Fibroblast of peridontal ligament (primary cell): ENCODE measurements around the gene TLE3.

ENCODE experiments used
- DNase-seq: peaks from one replicate; pipeline ENCODE4 v3.0.0-alpha.2; 2010; ENCODE audit errors: extremely low read depth

The TLE3 gene

GRCh38 chr15:70031261-70031660 lies 66.5 kb downstream of the TLE3 start:
- no peak for DNase-seq

GRCh38 chr15:70030851-70031250 lies 66.9 kb downstream of the TLE3 start:
- DNase-seq = no peak

- DNase-seq = no peak
Measured at GRCh38 chr15:70029297-70029701, 68.4 kb downstream of the TLE3 start.

GRCh38 chr15:70027518-70027917 lies 70.2 kb downstream of the TLE3 start:
- DNase-seq = no peak

GRCh38 chr15:70026991-70027390 lies 70.7 kb downstream of the TLE3 start:
- DNase-seq = no peak

- DNase-seq = no peak
Measured at GRCh38 chr15:70025413-70026296, 72.1 kb downstream of the TLE3 start.

GRCh38 chr15:70024521-70024920 lies 73.2 kb downstream of the TLE3 start:
- DNase-seq = no peak

- DNase-seq = peak; percentile 55
Measured at GRCh38 chr15:70023769-70024491, 73.8 kb downstream of the TLE3 start.

GRCh38 chr15:70023064-70023768 lies 74.5 kb downstream of the TLE3 start:
- peak; percentile 16 for DNase-seq

- DNase-seq = no peak
Measured at GRCh38 chr15:70020229-70020628, 77.5 kb downstream of the TLE3 start.

GRCh38 chr15:70018646-70019600 lies 78.8 kb downstream of the TLE3 start:
- DNase-seq = no peak

- no peak for DNase-seq
Measured at GRCh38 chr15:70017801-70018200, 79.9 kb downstream of the TLE3 start.

- DNase-seq = no peak
Measured at GRCh38 chr15:70017025-70017424, 80.7 kb downstream of the TLE3 start.

GRCh38 chr15:70016511-70016994 lies 81.2 kb downstream of the TLE3 start:
- DNase-seq = no peak

GRCh38 chr15:70014860-70015490 lies 82.7 kb downstream of the TLE3 start:
- no peak for DNase-seq

GRCh38 chr15:70014331-70014730 lies 83.4 kb downstream of the TLE3 start:
- no peak for DNase-seq

- DNase-seq = no peak
Measured at GRCh38 chr15:70013656-70014313, 83.9 kb downstream of the TLE3 start.

GRCh38 chr15:70012895-70013294 lies 84.8 kb downstream of the TLE3 start:
- no peak for DNase-seq

- no peak for DNase-seq
Measured at GRCh38 chr15:70008697-70009290, 88.9 kb downstream of the TLE3 start.
